Neutrophil (primary cell): ENCODE measurements around the gene HNRNPAB.

Experiments used
- H3K27ac ChIP-seq: fragments of 200-600 bp; sonication (generic); 2 replicates; pipeline ENCODE4 v1.5.1; 2016; ENCODE audit warnings: mild to moderate bottlenecking, moderate library complexity
- H3K27me3 ChIP-seq: fragments of 200-600 bp; sonication (generic); 2 replicates; pipeline ENCODE4 v1.6.0; 2016; ENCODE audit warnings: mild to moderate bottlenecking
- H3K36me3 ChIP-seq: fragments of 200-600 bp; sonication (generic); 2 replicates; pipeline ENCODE4 v1.5.1; 2017
- H3K4me1 ChIP-seq, 2 experiments: fragments of 200-600 bp in 1 of 2; sonication (generic) in 1 of 2; 1 replicate in 1 of 2; 2 replicates in 1 of 2; pipeline versions ENCODE4 v1.5.1 to v1.6.1; 2013 to 2016; ENCODE audit warnings: low read depth in 1 of 2, low read length in 1 of 2, mild to moderate bottlenecking in 1 of 2, moderate library complexity in 1 of 2; ENCODE audit not compliant: control insufficient read depth in 1 of 2, insufficient read depth in 1 of 2
- H3K4me3 ChIP-seq, 2 experiments: fragments of 200-600 bp in 1 of 2; sonication (generic) in 1 of 2; 1 replicate in 1 of 2; 2 replicates in 1 of 2; pipeline ENCODE4 v1.5.1; 2013 to 2016; ENCODE audit warnings: low read depth in 1 of 2, low read length in 1 of 2, mild to moderate bottlenecking in 1 of 2, moderate library complexity in 1 of 2
- H3K9me3 ChIP-seq: fragments of 200-600 bp; sonication (generic); 2 replicates; pipeline ENCODE4 v1.5.1; 2016
- CTCF ChIP-seq: fragments of 200-600 bp; sonication (generic); IDR thresholded peaks from 2 replicates; pipeline ENCODE4 v1.5.1; 2016; ENCODE audit warnings: antibody characterized with exemption

Gene HNRNPAB

GRCh38 chr5:178205749-178206047 is 1.4 kb downstream of the HNRNPAB start:
- peaks cover 26 to 37% of the 10 kb centered on the region in 2 experiments for H3K4me1 ChIP-seq
- TF ChIP-seq CTCF, result no peak
- H3K27me3 ChIP-seq, result no peaks in the 10 kb centered on the region
- peak overlapping the region; percentile 85 for H3K27ac ChIP-seq
- peaks cover 44% of the 10 kb centered on the region for H3K36me3 ChIP-seq
- peak overlapping the region; percentile 92 to 99 for H3K4me3 ChIP-seq
- H3K9me3 ChIP-seq, result no peaks in the 10 kb centered on the region

- TF ChIP-seq CTCF, result no peak
- peaks cover 51% of the 10 kb centered on the region for H3K36me3 ChIP-seq
- H3K4me3 ChIP-seq, result peak overlapping the region; percentile 92 to 99
Observed at GRCh38 chr5:178206166-178207101, 2.1 kb downstream of the HNRNPAB start.

GRCh38 chr5:178207183-178207916 is 3.0 kb downstream of the HNRNPAB start:
- Histone ChIP-seq H3K27ac (peak overlapping the region; percentile 85), H3K4me1 (peaks cover 16 to 24% of the 10 kb centered on the region in 2 experiments), H3K4me3 (no peak overlapping the region), H3K9me3 (no peaks in the 10 kb centered on the region), H3K36me3 (peaks cover 61% of the 10 kb centered on the region), H3K27me3 (no peaks in the 10 kb centered on the region)
- TF ChIP-seq CTCF, result no peak

More at GRCh38 chr5:178206166-178207101, 2.1 kb downstream of the HNRNPAB start:
- H3K27ac ChIP-seq, result peak overlapping the region; percentile 85
- no peaks in the 10 kb centered on the region for H3K27me3 ChIP-seq
- H3K9me3 ChIP-seq, result no peaks in the 10 kb centered on the region
- H3K4me1 ChIP-seq, result peaks cover 25 to 33% of the 10 kb centered on the region in 2 experiments

- Histone ChIP-seq H3K4me1 (peaks cover 15 to 25% of the 10 kb centered on the region in 2 experiments), H3K27ac (peak overlapping the region; percentile 53), H3K36me3 (peaks cover 66% of the 10 kb centered on the region), H3K27me3 (no peaks in the 10 kb centered on the region), H3K4me3 (no peak overlapping the region), H3K9me3 (no peaks in the 10 kb centered on the region)
- no peak for TF ChIP-seq CTCF
Observed at GRCh38 chr5:178207917-178208280, 3.6 kb downstream of the HNRNPAB start.

GRCh38 chr5:178208540-178209227 is 4.4 kb downstream of the HNRNPAB start:
- no peak overlapping the region for H3K4me3 ChIP-seq
- TF ChIP-seq CTCF, result no peak

More at GRCh38 chr5:178208540-178209227, 4.4 kb downstream of the HNRNPAB start:
- no peak overlapping the region for H3K27ac ChIP-seq
- no peaks in the 10 kb centered on the region for H3K9me3 ChIP-seq
- peaks cover 19 to 28% of the 10 kb centered on the region in 2 experiments for H3K4me1 ChIP-seq
- H3K36me3 ChIP-seq, result peaks cover 74% of the 10 kb centered on the region
- no peaks in the 10 kb centered on the region for H3K27me3 ChIP-seq
